Measurements from ENCODE around the gene DYNLRB1. TPM values are rescaled to one million over a fixed set of nuclear protein-coding genes. Genes with fewer than 3 reads are reported as not detected.
"Not testable (repeated sequence)": the region's sequence is repeated elsewhere in the genome, so short reads cannot be mapped to it uniquely, and the experiment has no call there.

Gene DYNLRB1
- total RNA-seq, 1 experiment from 2014 or later = 177 TPM

- ChIA-PET POLR2A (ENCODE audit: unreplicated experiment) (no interaction called here), CTCF (no interaction called here)
- Histone ChIP-seq H2AFZ (ENCODE audit: low read length) (no peak overlapping the region), H3K4me1 (ENCODE audit: insufficient read depth, low read length) (peaks cover 16% of the 10 kb centered on the region), H3K9ac (ENCODE audit: low read length) (no peak overlapping the region), H3K79me2 (ENCODE audit: low read length) (peaks cover 16% of the 10 kb centered on the region), H3K27ac (ENCODE audit: low read length) (peak overlapping the region; percentile 33), H3K36me3 (ENCODE audit: low read depth, low read length) (peaks cover 14% of the 10 kb centered on the region), H3K9me2 (replicated peaks; ENCODE audit: low read length) (no peaks in the 10 kb centered on the region), H3K9me3 (ENCODE audit: low read length) (no peaks in the 10 kb centered on the region), H3K4me2 (ENCODE audit: low read length) (no peak overlapping the region), H4K20me1 (ENCODE audit: low read length) (0 out of 2 replicates have a peak, but pooled peaks cover 3% of the 10 kb centered on the region), H3K4me3 (ENCODE audit: low read length) (no peak overlapping the region), H3K27me3 (ENCODE audit: low read length) (no peaks in the 10 kb centered on the region), H3F3A (ENCODE audit: low read length, unreplicated experiment) (no peaks in the 10 kb centered on the region)
- DNase-seq (peak; percentile 21), ATAC-seq (no peak)
- no peak for TF ChIP-seq CTCF (conservative IDR thresholded peaks at IDR 0.05; ENCODE audit: low read depth, low read length)
- no peak for TF ChIP-seq EZH2phosphoT487 (IDR thresholded peaks at IDR 0.05; ENCODE audit: borderline replicate concordance, low read length)
- no peak for TF ChIP-seq EZH2 (IDR thresholded peaks at IDR 0.05; ENCODE audit: low read length, unreplicated experiment)
- no TSS peak for BruUV-seq (replicated peaks)
- intact Hi-C loops (cut with micrococcal nuclease) = no loop called here
These were observed 3.2 kb upstream of the DYNLRB1 start for GRCh38 chr20:34512955-34513419.

GRCh38 chr20:34514034-34514433 is 2.2 kb upstream of the DYNLRB1 start:
- BruUV-seq (replicated peaks); H4K20me1 ChIP-seq (ENCODE audit: low read length); H3K9ac ChIP-seq (ENCODE audit: low read length); CTCF ChIA-PET; H3K27me3 ChIP-seq (ENCODE audit: low read length); intact Hi-C loops (cut with micrococcal nuclease); H3K9me3 ChIP-seq (ENCODE audit: low read length); H3K9me2 ChIP-seq (replicated peaks; ENCODE audit: low read length); H3K27ac ChIP-seq (ENCODE audit: low read length); ATAC-seq; DNase-seq; H3F3A ChIP-seq (ENCODE audit: low read length, unreplicated experiment); H3K4me3 ChIP-seq (ENCODE audit: low read length); H2AFZ ChIP-seq (ENCODE audit: low read length); H3K36me3 ChIP-seq (ENCODE audit: low read depth, low read length): not testable (repeated sequence)
- H3K79me2 ChIP-seq (ENCODE audit: low read length) = peaks cover 26% of the 10 kb centered on the region
- H3K4me2 ChIP-seq (ENCODE audit: low read length) = peak overlapping the region; percentile 94
- POLR2A ChIA-PET (ENCODE audit: unreplicated experiment) = interaction anchor here (0.6 kb wide), 2 partner anchors 25 to 335 kb away, joined by 3 to 10 read pairs; no protein-coding TSS in a partner anchor
- peaks cover 16% of the 10 kb centered on the region for H3K4me1 ChIP-seq (ENCODE audit: insufficient read depth, low read length)

GRCh38 chr20:34514897-34515483 is 1.2 kb upstream of the DYNLRB1 start:
- Histone ChIP-seq H3K9me2 (replicated peaks; ENCODE audit: low read length) (no peaks in the 10 kb centered on the region), H3F3A (ENCODE audit: low read length, unreplicated experiment) (no peaks in the 10 kb centered on the region), H4K20me1 (ENCODE audit: low read length) (0 out of 2 replicates have a peak, but pooled peaks cover 6% of the 10 kb centered on the region), H3K4me1 (ENCODE audit: insufficient read depth, low read length) (peaks cover 16% of the 10 kb centered on the region), H2AFZ (ENCODE audit: low read length) (peak overlapping the region; percentile 83), H3K27ac (ENCODE audit: low read length) (peak overlapping the region; percentile 73), H3K4me2 (ENCODE audit: low read length) (peak overlapping the region; percentile 94), H3K4me3 (ENCODE audit: low read length) (peak overlapping the region; percentile 84), H3K36me3 (ENCODE audit: low read depth, low read length) (peaks cover 7% of the 10 kb centered on the region; the same call in 1 of the 2 replicates), H3K79me2 (ENCODE audit: low read length) (peaks cover 34% of the 10 kb centered on the region), H3K9me3 (ENCODE audit: low read length) (no peaks in the 10 kb centered on the region), H3K27me3 (ENCODE audit: low read length) (no peaks in the 10 kb centered on the region), H3K9ac (ENCODE audit: low read length) (peak overlapping the region; percentile 91; the same call in 1 of the 2 replicates)
- no peak for DNase-seq
- no peak for TF ChIP-seq CTCF (conservative IDR thresholded peaks at IDR 0.05; ENCODE audit: low read depth, low read length)
- ChIA-PET CTCF (interaction anchor here (0.7 to 2.4 kb wide), 2 partner anchors 100 to 202 kb away, joined by 3 to 12 read pairs; no protein-coding TSS in a partner anchor), POLR2A (ENCODE audit: unreplicated experiment) (interaction anchor here (0.5 to 2.5 kb wide), 5 partner anchors 10 to 419 kb away, joined by 3 to 26 read pairs (median 3); no protein-coding TSS in a partner anchor)
- intact Hi-C loops (cut with micrococcal nuclease) = no loop called here
- ATAC-seq = peak; percentile 5
- BruUV-seq (replicated peaks) = no TSS peak
